ENCODE data around the gene UQCRH. TPM values are rescaled to one million over a fixed set of nuclear protein-coding genes. Genes with fewer than 3 reads are reported as not detected.

The UQCRH gene
- total and polyA plus RNA-seq, 2 of the 13 experiments (the other 11 are each of a cell fraction or from before 2014, with no cell fraction given), result 548 to 556 TPM

DNA sequence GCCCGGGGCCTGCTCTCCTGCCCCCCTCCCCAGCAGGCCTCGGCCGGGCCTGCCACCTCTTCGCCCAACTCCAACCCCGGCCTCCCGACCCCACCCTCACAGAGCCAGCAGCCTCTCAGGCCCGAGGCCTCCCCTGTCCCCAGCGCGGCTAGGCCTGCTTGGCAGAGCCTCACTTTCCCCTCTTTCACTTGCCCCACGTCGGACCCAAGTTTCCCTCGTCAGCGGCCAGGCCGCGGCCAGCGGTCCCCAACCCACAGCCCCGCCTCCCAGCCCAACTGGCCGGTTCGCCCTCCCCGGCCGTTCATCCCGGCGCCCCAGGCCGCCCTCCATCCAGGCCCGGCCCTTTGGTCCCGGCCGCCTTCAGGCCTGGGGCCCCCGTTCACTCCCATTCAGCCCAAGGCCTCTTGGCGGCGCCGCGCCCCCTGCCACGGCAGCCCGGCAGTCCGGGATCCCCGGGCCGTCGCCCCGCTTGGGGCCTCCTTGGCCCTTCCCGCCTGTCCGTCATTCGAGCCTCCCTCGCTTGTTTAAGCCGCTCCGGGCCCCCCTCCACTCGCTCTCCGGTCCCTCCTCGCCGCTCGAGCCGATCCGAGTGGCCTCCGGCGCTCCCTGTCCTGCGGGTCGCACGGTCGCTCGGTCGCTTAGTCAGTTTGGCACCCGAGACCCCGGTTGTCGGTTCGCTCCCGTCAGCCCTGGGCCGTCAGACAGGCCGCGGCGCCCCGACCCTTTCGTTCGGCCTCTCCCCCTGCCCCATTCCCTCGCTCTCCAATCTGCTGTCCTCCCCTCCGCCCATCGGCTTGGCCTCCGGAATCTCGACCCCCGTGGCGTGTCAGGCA lies 1.5 kb upstream of the UQCRH start (continued):
- TF ChIP-seq, protein P1, sequence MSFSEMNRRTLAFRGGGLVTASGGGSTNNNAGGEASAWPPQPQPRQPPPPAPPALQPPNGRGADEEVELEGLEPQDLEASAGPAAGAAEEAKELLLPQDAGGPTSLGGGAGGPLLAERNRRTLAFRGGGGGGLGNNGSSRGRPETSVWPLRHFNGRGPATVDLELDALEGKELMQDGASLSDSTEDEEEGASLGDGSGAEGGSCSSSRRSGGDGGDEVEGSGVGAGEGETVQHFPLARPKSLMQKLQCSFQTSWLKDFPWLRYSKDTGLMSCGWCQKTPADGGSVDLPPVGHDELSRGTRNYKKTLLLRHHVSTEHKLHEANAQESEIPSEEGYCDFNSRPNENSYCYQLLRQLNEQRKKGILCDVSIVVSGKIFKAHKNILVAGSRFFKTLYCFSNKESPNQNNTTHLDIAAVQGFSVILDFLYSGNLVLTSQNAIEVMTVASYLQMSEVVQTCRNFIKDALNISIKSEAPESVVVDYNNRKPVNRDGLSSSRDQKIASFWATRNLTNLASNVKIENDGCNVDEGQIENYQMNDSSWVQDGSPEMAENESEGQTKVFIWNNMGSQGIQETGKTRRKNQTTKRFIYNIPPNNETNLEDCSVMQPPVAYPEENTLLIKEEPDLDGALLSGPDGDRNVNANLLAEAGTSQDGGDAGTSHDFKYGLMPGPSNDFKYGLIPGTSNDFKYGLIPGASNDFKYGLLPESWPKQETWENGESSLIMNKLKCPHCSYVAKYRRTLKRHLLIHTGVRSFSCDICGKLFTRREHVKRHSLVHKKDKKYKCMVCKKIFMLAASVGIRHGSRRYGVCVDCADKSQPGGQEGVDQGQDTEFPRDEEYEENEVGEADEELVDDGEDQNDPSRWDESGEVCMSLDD (CRISPR knock-in tag; IDR thresholded peaks at IDR 0.05; ENCODE audit: borderline replicate concordance), result no peak
- TF ChIP-seq, protein P2, sequence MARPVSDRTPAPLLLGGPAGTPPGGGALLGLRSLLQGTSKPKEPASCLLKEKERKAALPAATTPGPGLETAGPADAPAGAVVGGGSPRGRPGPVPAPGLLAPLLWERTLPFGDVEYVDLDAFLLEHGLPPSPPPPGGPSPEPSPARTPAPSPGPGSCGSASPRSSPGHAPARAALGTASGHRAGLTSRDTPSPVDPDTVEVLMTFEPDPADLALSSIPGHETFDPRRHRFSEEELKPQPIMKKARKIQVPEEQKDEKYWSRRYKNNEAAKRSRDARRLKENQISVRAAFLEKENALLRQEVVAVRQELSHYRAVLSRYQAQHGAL (CRISPR knock-in tag; IDR thresholded peaks at IDR 0.05; ENCODE audit: not compliant biosample characterization), result peak; percentile 5
- TF ChIP-seq SAP130 (CRISPR knock-in tag; IDR thresholded peaks at IDR 0.05; ENCODE audit: low read depth) (peak; percentile 54), AGO2 (optimal IDR thresholded peaks at IDR 0.05; ENCODE audit: low read depth, low read length) (peak; percentile 54), ZNF788 (CRISPR knock-in tag; IDR thresholded peaks at IDR 0.05; ENCODE audit: borderline replicate concordance) (peak; percentile 18; the same call in 1 of the 2 replicates), SMYD3 (CRISPR knock-in tag; IDR thresholded peaks at IDR 0.05) (no peak), EED (CRISPR knock-in tag; IDR thresholded peaks at IDR 0.05) (peak; percentile 19; the same call in 1 of the 2 replicates), ZNF468 (CRISPR knock-in tag; IDR thresholded peaks at IDR 0.05) (peak; percentile 90), NFKB2 (CRISPR knock-in tag; IDR thresholded peaks at IDR 0.05; ENCODE audit: borderline replicate concordance) (peak; percentile 30; the same call in 1 of the 2 replicates), MTA1 (CRISPR knock-in tag; IDR thresholded peaks at IDR 0.05; ENCODE audit: borderline replicate concordance) (no peak), PHF8 (CRISPR knock-in tag; IDR thresholded peaks at IDR 0.05) (peak; percentile 81), ZSCAN31 (CRISPR knock-in tag; IDR thresholded peaks at IDR 0.05; ENCODE audit: low read depth) (peak; percentile 40; the same call in 1 of the 2 replicates), ZZZ3 (CRISPR knock-in tag; IDR thresholded peaks at IDR 0.05; ENCODE audit: borderline replicate concordance) (peak; percentile 74; the same call in 1 of the 2 replicates)
- TF ChIP-seq, protein P3, sequence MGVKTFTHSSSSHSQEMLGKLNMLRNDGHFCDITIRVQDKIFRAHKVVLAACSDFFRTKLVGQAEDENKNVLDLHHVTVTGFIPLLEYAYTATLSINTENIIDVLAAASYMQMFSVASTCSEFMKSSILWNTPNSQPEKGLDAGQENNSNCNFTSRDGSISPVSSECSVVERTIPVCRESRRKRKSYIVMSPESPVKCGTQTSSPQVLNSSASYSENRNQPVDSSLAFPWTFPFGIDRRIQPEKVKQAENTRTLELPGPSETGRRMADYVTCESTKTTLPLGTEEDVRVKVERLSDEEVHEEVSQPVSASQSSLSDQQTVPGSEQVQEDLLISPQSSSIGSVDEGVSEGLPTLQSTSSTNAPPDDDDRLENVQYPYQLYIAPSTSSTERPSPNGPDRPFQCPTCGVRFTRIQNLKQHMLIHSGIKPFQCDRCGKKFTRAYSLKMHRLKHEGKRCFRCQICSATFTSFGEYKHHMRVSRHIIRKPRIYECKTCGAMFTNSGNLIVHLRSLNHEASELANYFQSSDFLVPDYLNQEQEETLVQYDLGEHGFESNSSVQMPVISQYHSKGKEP (CRISPR knock-in tag; IDR thresholded peaks at IDR 0.05), result no peak
- TF ChIP-seq, protein P4, sequence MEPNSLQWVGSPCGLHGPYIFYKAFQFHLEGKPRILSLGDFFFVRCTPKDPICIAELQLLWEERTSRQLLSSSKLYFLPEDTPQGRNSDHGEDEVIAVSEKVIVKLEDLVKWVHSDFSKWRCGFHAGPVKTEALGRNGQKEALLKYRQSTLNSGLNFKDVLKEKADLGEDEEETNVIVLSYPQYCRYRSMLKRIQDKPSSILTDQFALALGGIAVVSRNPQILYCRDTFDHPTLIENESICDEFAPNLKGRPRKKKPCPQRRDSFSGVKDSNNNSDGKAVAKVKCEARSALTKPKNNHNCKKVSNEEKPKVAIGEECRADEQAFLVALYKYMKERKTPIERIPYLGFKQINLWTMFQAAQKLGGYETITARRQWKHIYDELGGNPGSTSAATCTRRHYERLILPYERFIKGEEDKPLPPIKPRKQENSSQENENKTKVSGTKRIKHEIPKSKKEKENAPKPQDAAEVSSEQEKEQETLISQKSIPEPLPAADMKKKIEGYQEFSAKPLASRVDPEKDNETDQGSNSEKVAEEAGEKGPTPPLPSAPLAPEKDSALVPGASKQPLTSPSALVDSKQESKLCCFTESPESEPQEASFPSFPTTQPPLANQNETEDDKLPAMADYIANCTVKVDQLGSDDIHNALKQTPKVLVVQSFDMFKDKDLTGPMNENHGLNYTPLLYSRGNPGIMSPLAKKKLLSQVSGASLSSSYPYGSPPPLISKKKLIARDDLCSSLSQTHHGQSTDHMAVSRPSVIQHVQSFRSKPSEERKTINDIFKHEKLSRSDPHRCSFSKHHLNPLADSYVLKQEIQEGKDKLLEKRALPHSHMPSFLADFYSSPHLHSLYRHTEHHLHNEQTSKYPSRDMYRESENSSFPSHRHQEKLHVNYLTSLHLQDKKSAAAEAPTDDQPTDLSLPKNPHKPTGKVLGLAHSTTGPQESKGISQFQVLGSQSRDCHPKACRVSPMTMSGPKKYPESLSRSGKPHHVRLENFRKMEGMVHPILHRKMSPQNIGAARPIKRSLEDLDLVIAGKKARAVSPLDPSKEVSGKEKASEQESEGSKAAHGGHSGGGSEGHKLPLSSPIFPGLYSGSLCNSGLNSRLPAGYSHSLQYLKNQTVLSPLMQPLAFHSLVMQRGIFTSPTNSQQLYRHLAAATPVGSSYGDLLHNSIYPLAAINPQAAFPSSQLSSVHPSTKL (CRISPR knock-in tag; IDR thresholded peaks at IDR 0.05), result no peak
- TF ChIP-seq, protein P5, sequence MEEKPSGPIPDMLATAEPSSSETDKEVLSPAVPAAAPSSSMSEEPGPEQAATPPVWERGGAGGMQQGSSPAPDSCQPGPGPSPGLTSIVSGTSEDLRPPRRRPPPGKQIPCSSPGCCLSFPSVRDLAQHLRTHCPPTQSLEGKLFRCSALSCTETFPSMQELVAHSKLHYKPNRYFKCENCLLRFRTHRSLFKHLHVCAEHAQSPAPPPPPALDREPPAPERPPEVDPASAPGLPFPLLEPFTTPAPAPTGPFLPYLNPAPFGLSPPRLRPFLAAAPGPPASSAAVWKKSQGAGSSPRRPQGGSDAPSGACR (CRISPR knock-in tag; IDR thresholded peaks at IDR 0.05), result peak; percentile 12; the same call in 1 of the 2 replicates
- TF ChIP-seq, protein P6, sequence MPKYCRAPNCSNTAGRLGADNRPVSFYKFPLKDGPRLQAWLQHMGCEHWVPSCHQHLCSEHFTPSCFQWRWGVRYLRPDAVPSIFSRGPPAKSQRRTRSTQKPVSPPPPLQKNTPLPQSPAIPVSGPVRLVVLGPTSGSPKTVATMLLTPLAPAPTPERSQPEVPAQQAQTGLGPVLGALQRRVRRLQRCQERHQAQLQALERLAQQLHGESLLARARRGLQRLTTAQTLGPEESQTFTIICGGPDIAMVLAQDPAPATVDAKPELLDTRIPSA (CRISPR knock-in tag; IDR thresholded peaks at IDR 0.05; ENCODE audit: borderline replicate concordance), result peak; percentile 36; the same call in 1 of the 2 replicates

All from HepG2 (cell line).